Measurements from ENCODE around the gene ANKRD63. TPM values are rescaled to one million over a fixed set of nuclear protein-coding genes. Genes with fewer than 3 reads are reported as not detected.

ANKRD63 gene
- total RNA-seq, 1 donor from 2014 or later: 0.05 TPM

DNA sequence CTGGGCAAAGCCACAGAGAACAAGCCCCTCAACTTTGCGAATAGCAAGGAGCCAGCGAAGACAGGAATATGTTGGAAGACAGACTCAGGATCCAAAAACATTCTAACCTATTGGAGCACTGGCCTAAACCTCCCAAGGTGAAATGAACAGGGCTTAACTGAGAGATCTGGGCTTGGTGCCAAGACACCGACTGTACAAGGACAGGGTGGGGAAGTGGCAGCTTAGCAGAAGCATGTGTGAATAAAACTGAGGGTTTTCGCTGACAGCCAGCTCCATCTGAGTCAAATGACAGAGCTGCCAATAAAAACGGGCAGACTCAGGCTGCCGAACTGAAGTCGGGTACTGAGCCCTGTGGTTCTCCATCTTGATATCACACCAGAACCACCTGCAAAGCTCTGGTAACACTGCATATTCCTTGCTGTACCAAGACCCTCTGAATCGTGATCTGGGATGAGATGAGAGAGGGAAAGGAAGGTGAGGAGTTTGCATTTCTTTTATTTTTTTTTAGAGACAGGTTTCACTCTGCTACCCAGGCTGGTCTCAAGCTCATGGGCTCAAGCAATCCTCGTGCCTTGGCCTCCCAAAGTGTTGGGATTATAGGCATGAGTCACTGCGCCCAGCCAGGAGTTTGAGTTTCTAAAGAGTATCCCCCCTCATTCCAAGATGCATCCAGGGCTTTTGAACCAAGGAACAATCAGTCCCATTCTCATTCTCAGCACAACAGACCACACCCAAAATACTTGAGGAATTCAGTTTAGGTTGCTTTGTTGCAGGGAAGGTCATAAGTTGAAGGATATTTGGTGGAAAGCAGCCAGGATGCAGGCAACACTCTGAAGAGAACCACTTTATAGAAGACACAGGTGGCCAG is 30.9 kb upstream of the ANKRD63 start:
- DNase-seq (ENCODE audit: low read depth): peak; percentile 67

DNA sequence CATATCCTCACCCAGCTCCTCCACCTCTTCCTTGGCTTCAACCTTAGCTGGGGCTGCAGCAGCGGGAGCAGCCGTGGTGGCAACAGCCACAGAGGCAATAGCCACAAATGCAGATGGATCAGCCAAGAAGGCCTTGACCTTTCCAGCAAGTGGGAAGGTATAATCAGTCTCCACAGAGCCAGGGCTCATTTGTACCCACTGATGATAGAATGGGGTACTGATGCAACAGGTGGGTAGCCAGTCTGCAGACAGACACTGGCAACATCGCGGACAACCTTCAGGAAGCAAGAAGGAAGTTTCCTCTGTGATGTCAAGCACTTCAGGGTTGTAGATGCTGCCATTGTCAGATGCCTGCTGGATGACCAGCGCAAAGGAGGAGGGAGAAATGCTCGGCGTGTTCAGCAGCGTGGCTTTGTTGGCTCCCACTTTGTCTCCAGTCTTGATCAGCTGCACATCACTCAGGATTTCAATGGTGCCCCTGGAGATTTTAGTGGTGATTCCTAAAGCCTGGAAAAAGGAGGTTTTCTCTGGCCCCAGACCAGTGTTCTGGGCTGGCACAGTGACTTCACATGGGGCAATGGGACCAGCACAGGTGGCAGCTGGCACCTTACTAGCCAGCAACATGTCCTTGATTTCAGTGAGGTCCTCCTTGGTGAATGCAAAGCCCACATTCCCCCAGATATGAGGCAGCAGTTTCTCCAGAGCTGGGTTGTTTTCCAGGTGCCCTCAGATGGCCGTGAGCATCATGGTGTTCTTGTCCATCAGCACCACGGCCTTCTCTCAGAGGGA is 29.7 kb upstream of the ANKRD63 start:
- no peak for DNase-seq (ENCODE audit: low read depth)

DNA sequence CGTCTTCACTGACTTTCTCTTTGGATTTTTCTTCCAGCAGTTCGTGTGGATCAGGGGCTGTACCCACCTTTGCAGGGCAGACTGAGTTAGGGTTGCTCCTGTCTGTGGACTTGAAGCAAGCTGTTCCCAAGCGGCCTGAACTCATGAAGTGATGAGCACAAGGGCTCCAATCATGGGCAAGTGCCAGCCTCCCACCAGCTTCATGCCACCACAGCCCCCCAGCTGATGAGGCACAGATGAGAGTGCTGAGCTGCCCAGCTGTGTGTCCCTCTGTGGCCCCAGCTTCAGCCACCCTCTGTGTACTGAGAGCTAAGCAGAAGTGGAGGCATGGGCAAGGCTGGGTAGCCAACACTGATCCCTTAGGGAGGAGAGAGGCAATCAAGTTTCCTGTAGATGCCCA is 28.1 kb upstream of the ANKRD63 start:
- DNase-seq (ENCODE audit: low read depth): no peak

DNA sequence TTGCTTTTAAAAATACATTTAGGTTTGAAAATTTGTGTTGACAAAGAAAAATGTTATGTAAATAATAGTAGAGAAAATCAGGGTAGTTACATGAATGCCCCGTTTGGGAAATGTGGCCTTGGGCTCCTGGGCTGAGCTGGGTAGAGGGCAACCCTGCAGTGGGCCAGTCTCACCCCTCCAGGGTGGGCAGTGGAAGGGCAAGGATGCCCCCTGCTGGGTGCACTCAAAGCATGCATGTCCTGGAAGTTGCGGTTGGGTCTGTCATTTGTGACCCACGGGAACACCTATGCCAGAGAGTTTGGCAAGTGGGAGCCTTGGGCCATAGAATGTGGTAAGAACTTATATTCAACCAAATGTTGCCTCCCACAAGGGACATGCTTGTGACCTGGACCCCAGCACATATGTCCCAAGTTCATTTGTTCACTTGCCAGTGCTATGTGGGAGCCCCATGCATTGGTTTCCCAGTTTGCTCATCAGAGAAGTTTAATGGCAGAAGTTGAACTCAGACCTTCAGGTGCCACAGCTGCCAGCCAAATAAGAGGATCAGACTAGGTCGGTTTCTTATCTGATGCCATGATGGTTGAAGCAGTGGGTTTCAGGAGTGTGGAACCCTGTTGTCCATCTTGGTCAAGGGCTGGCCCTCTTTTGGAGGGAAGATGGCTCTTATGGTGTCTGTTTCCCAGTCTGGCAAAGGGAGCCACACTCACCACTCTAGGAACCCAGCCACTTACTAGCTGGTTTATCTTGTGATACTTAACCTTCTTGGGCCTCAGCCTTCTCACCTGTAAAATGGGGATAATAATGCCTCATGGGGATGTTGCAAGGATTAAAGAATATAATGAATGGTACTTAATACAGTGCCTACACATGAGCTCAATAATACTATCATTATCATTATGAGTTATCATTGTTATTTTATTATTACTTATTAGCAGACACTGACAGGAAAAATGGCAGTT is 27.4 kb upstream of the ANKRD63 start:
- DNase-seq (ENCODE audit: low read depth): peak; percentile 27

DNA sequence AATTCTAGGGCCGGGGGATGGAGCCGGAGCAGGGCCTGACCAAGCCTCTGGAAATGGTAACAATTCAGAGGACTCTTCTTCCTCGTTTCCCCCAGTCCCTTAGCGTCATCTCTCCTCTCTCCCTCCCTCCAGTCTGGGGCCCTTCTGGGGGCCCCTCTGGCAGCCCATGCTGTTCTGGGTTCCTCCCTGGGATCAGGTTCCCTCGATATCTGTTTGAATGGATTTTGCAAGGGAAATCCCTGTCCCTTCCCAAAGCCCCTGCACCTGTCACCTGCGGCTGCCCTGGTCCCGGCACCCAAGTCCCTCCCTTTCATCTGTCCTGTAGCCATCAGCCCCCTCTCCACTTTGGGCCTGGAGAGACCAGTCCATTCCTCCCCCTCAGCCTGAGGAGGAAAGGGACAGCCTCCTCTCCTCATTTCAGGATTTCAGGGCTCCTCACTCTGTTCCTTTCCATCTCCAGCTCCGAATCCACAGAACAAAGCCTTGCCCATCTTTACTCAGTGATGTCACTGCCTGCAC is 26.5 kb upstream of the ANKRD63 start:
- DNase-seq (ENCODE audit: low read depth): no peak

DNA sequence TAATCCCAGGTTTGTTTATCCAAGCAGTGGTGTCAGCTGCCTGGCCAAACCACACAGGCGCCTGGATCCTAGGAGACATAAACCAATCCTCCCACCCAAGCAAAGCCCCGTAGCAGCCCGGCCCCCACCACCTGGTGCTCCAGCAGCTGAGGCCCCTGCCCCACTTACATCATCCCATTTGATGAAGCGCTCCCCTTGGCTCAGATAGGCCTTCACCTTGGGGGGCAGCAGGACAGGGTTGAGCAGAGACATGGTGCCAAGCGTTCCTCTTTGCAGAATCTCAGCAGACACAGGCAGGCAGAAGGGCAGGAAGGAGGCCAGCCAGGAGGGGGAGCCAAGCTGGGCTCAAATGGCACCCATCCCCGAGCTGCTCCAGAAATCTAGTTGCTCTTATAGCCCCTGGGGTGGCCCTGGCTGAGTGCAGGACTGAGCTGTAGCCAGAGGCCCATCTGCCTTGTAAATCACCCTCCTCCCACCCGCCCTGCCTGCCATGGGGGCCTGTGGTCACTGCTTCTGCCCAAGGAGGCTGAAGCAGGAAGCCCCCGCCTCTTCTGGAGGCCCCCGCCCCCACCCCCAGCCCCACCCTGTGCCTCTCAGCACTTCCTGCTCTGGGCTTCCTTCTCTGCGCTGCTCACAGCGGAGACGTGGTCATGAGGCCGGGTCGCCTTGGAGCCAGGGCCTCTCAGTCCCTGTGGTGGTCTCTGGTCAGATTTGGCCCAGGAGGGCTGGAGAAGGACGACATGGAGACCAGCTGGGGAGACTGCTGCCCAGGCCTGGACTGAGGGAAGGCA is 24.8 kb upstream of the ANKRD63 start, which contains the start of gene PLCB2:
TSS of gene PLCB2 (minus strand) at position 515 of the 791 bp plus-strand sequence. CDS start at position 252, 263 bp downstream.
- no peak for DNase-seq (ENCODE audit: low read depth)

DNA sequence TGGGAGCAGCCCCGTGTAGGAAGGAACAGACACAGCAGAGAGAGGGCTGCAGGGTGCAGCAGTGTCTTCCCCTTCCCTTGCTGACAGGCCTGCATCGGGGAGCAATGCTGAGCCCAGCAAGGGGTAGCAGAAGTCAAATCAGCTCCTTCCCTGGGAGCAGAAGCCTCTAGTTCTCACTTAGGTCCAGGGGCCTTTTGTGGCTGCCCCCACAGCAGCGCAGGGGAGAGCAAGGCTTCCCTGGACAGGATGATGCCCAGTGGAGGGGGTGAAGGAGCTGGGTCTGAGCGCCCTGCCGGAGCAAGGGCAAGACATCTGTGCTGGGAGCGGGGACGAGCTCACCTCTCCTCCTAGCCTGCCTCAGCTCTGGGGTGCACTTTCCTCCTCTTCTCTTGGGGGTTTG is 24.0 kb upstream of the ANKRD63 start:
- no peak for DNase-seq (ENCODE audit: low read depth)

DNA sequence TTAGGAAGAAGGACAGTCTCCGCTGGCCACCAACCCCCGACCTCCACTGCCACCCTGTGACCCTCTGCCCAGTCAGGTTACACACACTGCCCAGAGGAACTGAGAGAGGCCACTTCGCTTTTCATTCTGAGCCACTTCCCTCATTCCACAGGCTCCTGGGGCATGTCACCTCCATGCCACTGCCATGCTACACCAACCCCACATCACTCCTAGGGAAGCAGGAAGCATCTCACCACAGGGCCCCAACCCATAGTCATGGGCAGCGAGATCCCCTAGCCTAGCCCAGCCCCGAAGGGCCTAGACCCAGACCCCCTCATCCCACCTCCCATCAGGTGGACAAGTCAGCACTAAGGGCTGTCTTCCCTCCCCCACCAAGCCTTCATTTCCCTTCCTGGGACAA is 23.5 kb upstream of the ANKRD63 start:
- DNase-seq (ENCODE audit: low read depth): no peak

DNA sequence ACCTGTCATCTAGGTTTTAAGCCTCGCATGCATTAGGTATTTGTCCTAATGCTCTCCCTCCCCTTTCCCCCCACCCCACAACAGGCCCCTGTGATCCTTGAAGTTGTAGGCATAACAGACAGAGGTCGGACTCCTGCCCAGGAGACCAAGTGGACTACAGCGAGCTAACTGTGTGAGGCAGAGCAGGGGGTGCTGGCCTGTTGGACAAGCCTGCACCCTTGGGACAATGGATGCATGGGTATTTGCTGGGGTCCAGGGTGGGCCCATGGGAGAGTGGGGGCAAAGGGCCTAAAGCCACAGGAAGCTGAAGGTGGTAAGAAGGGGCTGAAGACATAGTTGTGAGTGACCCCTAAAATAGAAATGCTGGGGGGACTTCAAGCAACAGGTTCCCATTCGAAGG is 22.4 kb upstream of the ANKRD63 start:
- DNase-seq (ENCODE audit: low read depth): no peak

DNA sequence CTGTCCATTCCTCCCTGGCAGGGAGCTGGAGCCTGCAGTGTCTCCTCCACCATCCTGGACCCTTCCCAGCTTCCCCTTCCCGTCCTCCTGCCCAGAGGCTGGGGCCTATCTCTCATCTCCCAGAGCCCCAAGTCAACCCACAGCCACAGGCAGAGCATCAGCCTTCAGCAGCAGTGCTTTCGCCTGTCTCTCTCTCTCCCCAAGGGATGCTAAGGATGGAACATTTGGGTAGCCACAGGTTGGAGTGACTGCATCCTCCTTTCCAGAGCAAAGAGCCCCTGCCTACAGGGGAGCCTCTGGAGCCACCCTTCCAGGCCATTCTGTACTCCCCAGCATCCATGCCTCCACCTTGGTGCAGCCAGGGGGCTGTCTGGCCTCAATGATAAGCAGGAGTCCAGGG is 20.7 kb upstream of the ANKRD63 start:
- DNase-seq (ENCODE audit: low read depth): no peak

DNA sequence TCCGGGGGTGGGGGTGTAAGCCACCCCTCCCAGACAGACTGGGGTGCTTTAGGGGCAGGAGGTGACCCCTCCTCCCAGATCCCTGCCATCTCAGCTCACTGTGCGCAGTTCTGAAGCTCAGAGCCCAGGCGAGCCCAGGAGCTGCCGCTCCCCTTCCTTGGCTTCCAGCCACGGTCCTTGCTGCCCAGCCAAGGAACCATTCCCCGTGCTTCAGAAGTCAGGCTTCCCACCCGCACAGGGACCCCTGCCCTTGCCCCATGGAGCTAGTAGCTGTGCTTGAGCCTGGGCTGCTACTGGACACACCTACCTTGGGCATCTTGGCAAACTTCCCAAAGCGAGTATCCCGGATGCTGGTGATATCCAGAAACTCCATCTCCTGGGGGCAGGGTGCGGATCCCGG is 20.1 kb upstream of the ANKRD63 start:
- no peak for DNase-seq (ENCODE audit: low read depth)

DNA sequence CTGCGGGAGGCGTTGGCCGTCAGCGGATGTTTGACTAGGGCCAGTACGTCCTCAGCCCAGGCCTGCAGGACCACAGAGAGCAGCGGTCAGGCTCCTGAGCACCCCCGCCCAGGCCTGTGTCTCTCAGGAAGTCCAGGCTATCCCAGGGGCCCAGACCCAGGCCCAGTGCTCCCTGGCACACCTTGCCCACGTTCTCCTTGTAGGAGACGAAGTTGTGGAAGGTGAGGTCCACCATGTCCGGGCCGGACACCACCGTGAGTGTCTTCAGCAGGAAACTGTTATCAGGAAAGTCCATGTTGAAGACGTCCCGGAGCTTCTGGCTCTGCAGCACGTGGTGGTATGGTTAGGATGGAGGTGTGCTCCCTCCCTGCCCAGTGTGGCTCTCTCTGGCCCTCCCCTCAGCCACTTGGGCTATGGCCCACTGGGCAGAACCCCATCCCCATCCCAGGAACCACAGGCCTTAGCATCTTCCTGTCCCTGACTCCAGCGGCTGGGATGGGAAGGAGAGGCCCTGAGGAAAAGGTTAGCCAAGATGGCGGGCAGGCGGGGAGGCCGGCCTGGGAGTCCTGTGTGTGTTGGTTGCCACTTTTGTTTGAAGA is 19.5 kb upstream of the ANKRD63 start:
- DNase-seq (ENCODE audit: low read depth): no peak

DNA sequence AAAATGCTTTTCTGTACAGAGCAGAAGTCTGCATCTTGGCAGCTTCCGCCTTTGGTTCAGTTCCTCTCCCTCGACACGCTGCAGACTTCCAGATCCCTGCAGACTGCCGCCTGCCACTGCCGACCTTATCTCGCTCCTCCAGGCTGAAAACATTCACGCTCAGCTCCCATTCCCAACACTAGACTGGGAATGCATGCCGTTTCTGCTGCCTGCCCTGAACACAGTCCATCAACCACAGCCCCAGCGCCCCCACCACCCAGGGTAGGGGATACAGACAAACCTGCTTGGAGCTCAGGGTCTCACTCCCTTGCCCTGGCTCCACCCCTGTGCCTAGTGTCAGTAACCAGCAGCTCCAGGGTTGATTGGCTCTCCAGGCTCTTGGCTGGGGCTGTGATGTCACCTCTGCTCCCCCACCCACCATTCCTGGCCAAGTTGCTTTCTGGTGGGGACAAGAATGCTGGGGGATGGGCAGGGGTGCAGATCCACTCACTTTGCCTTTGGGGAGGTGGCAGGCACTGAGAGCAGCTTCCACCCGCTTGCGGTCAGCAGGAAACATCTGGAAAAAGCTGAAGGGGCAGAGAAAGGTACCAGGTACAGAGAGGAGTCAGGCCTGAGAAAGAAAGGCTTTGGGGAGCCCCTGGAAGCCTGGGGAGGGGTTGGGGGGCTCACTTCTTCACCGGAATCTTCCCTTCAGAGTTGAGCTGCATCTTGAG is 18.8 kb upstream of the ANKRD63 start:
- no peak for DNase-seq (ENCODE audit: low read depth)

DNA sequence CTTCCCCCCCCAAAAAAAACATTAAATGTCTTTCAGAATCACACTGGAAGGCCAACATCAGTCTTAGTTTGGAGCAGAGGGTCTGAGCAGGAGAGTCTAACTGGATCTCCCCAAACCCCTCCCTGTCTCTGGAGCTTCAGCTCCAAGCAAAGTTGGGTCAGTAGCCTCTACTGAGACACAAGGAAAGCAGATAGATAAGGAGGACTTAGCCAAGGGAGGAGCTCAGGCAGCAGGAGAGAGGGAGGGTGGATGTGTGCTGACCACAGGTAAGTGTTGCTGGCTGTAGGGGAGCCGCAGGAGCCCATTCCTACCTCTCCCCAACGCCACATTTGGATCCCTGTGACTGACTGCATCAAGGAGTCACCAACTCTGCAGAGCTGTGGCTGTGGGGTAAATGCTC is 17.9 kb upstream of the ANKRD63 start:
- no peak for DNase-seq (ENCODE audit: low read depth)

DNA sequence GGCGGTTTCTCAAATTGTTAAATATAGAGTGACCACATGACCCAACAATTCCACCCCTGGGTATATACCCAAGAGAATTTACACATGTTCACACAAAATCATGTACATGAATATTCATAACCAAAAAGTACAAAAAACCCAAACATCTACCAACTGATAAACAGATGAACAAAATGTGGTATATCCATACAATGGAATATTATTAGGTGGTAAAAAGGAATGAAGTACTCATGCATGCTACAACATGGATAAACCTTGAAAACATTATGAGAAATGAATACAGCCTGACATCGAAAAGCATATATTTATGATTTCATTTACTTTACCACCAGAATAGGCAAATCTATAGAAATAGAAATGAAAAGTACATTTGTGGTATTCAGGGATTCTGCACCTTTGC is 17.5 kb upstream of the ANKRD63 start:
- DNase-seq (ENCODE audit: low read depth): no peak

DNA sequence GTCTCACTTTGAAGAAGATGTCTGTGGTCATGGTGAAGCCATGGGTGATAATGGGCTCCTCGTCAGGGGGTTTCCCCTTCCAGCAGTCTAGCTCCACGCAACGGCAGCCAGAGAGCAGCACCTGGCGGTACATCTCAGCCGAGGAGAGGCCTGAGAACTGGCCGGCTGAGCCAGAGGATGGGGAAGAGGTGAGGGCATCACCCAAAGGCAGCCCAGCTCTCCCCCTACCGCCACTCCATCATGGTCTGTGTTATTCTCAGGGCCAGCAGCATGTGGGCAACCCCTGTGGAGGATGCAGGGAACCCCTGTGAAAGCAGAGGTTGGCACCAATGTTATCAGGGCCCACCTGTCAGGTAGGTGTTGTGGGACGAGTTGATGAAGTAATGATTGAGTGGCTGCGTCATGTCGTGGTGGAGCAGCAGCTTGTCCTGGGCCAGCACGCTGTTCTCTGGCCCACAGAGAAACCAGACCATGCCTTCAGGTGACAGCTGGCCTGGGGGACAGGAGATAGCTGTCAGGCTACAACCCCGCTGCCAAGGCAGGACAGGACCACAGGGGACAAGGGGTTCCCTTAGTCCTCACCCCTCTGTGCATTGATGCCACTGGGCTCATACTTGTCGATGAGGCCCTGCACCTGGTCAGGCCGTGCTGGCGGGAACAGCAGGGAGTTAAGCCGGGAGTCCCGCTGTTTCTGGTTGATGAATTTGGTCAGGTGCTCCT is 15.5 kb upstream of the ANKRD63 start:
- DNase-seq (ENCODE audit: low read depth): no peak

DNA sequence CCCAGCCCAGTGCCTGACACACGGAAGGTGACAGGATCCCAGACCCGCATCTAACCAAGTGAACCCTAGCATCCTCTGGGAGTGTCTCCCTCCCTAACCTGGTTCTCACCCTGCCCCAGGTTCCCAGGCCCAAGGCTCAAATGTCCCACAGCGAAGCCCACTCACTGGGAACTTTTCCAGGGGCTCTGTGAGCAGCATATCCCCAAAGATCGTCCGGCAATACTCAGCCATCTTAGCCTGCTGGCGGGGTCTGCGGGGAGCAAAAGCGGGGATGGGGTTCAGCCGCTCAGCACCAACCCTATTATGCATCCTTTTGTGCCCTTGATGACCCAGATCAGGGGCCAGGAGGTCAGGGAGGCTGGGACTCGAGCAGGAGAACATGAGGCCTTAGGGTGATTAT is 14.5 kb upstream of the ANKRD63 start:
- DNase-seq (ENCODE audit: low read depth): no peak

DNA sequence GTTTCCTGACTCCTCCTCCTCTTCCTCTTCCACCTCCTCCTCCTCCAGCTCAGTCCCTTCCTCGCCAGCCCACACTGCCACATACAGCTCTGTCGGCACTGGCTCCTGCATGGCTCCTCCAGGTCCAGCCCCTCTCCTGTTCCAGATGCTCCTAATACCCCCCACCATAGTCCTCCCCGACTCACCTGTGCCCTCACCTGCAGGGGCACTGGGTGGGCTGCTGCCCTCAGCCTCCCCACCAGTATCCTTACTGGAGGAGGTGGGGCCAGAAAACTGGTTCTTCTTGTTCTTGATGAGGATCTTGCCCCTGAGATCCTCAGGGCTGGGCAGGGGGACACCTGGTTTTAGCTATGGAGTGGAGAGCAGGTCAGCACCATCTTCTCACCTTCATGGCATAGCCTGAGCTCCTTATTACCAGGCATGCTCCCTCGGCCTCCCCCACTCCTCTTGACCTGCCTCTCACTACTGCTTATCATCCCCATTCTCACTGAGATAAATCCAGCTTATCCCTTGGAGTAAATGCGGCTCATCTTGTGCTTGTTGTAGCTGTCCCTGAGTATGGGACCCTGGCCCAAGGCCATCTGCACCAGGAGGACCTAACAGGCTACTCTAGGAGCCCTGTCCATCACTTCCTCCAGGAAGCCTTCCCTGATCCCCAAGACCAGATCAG is 13.8 kb upstream of the ANKRD63 start:
- DNase-seq (ENCODE audit: low read depth): no peak

Measured in renal cortical epithelial cell (primary cell).